Myocyte (in vitro differentiated cells): ENCODE results near the gene CPNE1. TPM values are rescaled to one million over a fixed set of nuclear protein-coding genes. Genes with fewer than 3 reads are reported as not detected.
"Not testable (repeated sequence)": the region's sequence is repeated elsewhere in the genome, so short reads cannot be mapped to it uniquely, and the experiment has no call there.

Experiments
- DNase-seq: peaks from one replicate; pipeline ENCODE4 v3.0.0-alpha.2; 2012; ENCODE audit warnings: low read depth
- polyA plus RNA-seq: library from polyadenylated mRNA; unstranded; fragments of >200 nt; gene quantifications from one replicate; pipeline ENCODE4 v1.2.1, GENCODE V29; 2012; ENCODE audit warnings: missing spikeins
- total RNA-seq: library from RNA; depleted of rRNA; stranded (reverse); fragments of >200 nt; gene quantifications from 2 replicates; pipeline ENCODE4 v1.2.3, GENCODE V29; 2014

Gene CPNE1
- total RNA-seq, result 109 and 117 TPM in 2 replicates
- polyA plus RNA-seq, result 189 TPM

DNA sequence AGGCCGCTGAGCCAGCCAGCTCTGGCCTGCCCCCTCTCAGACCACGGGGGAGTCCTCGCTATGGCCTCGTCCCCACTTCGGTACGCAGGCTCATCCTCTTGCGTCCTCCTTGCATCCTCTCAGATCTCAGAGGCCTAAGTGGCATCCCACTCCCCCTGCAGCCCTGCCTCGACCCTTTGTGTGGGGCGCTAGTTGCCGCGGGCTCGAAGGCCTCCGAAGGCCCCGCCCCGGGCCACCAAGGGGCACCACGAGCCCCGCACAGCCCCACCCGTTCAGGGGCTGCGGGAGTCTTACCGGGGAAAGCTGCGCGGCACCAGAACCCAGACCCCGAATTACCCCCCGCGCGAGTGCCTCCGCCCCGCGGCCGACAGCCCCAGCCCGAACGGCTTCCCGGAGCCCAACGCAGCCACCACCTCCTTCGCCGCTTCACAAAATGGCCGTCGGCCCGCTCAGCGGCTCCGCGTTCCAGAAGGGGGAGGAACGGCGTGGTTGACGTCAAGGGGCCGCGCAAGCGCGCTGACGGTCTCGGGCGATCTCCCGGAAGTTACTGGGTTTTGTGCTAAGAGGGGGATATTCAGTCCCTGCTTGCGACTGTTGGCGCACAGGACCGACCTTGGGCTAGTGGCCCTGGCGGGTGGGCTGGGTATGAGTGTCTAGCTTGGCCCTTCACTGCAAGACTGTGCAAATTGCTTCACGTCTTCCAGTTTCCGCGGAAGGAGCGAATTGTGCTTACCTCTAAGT, at the start of gene CPNE1, which contains the start of gene RBM12:
Gene CPNE1 (minus strand): TSS at position 435 of the 741 bp plus-strand sequence. CDS start 31,977 bp downstream, outside the sequence.
Gene RBM12 (minus strand): TSS at position 435 of the 741 bp plus-strand sequence. CDS start 9,578 bp downstream, outside the sequence.
- DNase-seq, result peak; percentile 94

DNA sequence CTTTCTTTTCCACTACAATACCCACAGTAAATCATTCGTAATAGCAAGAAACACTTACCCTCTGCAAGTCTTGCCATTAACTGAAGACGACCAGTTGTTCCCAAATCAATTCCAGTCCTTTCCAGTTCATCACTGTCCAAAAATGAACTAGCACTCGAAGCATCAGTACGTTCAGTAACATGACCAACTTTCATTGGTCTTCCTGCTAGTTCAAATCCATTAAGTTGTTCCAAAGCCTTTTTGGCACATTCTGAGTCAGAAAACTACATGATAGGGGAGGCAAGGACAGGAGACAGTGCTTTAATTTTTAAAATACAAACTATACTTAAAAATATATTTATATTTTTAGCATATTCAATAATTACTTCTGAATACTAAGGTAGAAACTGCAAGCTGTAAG, 49.4 kb upstream of the CPNE1 start:
- peak; percentile 17 for DNase-seq

DNA sequence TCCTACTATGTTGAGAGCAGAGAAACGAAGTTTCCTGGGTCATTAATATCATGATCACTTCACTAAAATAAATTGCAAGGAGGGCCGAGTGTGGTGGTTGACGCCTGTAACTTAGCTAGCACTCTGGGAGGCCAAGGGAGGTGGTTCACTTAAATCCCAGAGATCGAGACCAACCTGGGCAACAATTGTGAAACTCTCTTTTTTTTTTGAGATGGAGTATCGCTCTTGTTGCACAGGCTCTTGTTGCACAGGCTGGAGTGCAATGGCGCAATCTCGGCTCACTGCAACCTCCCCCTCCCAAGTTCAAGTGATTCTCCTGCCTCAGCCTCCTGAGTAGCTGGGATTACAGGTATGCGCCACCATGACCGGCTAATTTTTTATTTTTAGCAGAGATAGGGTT, 48.4 kb upstream of the CPNE1 start:
- DNase-seq, result not testable (repeated sequence)

DNA sequence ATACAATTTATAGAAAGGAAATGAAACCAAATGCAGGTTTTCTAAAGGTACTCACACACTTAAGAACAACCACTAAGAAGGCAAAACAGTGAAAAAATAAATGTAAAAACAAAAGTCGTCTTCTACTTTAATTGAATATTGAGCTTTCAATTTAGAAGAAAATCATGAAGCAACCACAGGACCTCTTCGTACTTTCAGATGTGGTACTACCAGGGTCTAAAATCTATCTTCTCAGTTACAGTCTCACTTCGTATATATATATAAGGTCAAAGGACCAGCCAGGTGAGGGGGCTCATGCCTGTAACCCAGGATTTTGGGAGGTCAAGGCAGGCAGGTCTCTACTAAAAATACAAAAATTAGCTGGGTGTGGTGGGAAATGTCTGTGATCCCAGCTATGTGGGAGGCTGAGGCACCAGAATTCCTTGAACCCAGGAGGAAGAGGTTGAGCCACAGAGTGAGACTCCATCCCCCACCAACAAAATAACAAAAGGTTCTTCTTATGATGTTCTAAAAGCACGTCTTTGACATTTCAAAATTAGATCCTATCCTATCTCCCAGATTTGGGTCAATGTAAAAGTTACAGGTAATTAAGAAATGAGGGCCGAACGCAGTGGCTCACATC, 47.0 kb upstream of the CPNE1 start:
- DNase-seq, result no peak

DNA sequence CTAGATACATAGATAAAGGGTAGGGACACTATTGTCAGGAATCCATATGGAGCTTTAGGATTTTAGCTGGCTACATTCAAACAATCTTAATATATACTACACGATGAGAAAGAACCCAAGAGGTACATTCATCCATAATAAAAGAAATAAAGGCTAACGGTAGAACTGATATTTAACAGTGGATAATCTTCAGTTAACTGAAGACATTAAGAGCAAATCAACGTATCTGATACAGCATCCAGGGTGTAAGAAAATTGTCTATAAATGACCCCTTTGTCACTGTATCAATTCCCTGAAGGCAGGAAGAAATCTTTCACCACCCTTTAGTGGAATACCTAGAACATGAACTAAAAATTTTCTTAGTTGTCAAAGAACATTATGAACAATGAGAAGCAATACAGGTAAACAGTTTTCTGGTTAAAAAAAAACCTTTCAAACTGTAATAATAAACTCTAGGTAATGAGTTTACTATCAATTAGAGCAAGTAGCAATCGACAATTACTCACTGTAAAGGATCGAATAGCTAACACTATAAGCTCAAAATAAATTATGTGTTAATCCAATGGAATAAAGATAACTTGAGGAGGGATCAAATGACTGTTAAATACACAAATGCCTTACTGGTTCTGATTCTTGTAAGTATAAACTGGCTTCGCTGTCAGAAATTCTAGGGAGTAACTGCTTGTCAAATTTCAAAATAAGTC, 46.3 kb upstream of the CPNE1 start:
- no peak for DNase-seq

DNA sequence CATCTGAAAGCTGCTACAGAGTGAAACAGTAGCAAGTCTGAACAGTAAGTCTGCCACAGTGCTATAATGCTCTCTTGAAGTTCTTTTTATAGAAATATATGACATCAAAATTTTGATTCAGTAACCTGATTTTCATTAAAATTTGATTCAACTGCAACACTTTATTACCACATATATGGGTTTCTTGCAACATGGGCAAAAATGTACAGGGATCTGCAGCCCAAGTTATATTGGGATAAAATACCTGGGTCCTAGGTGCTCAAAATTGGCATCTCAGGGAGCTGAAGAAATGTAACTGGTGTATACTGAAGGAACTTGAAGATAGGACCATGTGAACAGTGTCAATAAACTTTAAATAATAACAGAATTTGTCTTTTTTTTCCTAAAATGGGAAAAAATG, 45.3 kb upstream of the CPNE1 start:
- DNase-seq, result no peak

DNA sequence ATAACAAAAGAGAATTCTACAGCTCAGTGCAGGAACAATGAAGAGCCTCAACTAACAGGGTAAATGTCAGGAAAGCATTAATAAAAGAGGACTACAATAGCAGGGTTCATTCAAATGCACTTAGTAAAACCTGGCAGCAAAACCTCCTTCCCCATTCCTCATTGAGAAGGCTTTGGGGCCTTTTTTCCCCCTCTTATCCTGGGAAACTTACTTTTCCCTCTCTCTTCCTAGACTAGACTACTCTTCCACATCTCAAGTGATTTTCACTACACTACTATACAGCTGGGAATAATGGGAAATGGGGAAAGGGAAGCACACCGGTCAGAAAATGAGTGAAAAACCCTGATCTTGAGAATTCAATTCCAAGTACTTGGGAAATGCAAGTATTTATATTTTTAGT, 44.6 kb upstream of the CPNE1 start:
- DNase-seq, result no peak

DNA sequence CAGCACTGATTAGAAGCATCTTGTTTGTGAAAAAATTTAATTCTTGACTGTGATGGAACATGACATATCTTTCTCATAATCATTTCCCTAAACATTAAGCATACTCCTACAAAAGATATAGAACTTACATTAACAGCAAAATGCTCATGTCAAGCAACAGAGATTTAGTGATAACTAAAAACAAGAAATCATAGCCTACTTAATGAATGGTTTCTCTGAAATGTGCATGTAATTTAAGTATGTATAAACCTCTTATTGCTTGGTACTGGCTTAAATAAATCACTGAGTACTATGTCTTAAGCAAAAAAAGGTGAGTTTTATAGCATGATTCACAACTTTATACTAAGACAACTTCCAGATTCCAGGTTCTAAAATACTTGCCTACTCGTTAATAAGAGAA, 43.8 kb upstream of the CPNE1 start:
- DNase-seq, result no peak

DNA sequence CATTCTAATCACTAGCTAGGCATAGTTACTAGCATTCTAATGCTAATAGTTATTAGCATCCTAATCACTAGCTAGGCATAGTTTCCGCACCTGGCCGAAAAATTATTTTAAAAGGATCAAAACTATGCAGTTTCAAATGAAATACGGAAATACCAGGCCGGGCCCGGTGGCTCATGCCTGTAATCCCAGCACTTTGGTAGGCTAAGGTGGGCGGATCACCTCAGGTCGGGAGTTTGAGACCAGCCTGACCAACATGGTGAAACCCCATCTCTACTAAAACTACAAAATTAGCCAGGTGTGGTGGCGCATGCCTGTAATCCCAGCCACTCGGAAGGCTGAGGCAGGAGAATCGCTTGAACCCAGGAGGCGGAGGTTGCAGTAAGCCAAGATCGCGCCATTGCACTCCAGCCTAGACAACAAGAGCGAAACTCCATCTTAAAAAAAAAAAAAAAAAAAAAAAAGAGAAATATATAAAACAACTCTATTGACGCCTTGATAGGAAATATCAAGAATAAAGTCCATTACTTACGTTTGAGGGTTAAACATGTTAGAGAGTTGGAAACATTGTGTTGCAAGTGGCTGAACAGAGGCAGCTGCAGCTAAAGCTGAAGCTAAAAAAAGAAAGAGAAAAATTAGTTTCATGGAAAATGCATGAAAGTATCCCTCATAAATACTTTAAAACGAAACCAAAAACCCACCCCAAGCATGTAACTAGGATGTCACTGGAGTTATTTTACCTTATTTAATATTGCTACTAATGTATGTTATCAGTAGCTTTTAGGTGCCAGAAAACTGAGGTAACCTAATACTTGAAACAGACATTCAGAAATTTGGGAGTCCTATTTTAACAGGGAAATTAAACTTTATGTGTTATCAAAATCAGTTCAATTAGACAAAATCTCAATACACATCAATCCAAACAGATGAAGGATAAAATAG, 42.2 kb upstream of the CPNE1 start:
- not testable (repeated sequence) for DNase-seq

DNA sequence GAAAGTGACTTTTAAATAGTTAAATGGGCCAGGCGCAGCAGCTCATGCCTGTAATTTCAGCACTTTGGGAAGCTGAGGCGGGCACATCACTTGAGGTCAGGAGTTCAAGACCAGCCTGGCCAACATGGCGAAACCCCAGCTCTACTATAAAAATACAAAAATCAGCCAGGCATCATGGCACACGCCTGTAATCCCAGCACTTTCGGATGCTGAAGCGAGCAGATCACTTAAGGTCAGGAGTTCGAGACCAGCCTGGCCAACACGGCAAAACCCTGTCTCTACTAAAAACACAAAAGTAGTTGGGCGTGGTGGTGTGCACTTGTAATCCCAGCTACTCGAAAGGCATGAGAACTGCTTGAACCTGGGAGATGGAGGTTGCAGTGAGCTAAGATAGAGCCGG, 41.2 kb upstream of the CPNE1 start:
- DNase-seq, result not testable (repeated sequence)

DNA sequence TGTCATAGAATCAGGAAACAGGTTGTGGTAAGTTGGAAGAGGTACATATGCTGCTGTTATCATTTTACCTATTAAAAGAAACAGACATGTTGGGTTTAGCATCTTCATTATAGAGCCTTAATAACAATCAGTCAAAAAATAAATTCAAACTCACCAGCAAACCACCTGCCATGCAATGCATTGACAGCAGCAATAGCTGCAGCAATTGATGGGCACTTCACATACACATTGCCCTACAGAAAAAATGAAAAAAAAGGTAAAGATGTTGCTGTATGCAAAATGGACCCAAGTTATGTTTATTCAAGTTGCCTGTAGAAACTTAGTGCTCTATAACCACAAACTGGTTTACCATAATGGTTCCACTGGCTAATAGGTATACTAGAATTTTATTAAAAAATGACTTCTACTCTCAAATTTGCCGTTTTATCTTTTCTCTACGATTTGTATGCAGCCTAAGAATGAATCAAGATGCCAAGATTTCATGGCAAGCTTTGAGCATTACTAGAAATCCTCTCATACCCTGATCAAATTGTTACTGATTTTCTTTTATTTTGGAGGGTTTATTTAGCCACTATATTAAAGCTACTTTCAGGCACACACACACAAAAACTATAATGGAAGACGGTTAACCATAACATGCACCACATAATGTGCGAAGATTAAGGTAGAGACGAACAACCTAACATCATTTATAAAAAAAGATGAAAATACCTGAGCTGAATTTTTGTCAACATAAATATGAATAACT, 40.0 kb upstream of the CPNE1 start:
- no peak for DNase-seq

DNA sequence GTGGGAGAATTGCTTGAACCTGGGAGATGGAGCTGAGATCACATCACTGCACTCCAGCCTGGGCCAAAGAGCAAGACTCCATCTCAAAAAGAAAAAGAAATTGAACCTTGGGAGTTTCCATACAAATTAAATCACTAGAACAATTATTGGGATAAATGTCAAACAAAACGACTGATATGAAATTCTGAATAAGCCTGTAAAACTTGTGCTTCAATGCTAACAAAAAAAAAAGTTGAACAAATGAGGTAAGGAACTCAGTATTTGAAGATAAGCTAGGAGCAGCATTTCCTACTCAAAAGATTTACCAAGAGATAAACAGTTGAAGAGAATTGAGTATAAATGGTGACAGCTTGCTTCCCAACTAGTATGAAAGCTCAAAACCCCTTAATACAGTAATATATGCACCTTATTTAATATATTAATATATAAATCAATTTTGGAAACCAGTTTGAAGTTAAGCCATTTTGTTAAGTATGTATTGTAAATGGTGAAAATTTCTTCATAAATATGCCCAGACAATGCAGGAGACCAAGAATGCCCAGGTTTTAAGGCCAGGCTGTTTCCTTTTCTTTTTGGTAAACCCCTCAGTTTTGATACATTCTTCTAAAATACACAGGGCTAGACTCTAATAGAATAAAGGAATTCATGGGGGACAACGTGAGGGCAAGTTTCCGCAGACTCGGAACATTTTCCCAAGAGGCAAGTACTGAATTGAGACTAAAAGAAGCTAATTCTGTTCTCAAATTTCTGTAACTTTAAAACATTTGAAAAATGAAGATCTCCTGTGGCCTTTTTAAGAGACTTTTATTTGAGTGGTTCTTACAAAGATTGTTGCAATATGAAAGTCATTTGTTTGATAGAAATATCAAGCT, 38.4 kb upstream of the CPNE1 start:
- DNase-seq, result no peak

DNA sequence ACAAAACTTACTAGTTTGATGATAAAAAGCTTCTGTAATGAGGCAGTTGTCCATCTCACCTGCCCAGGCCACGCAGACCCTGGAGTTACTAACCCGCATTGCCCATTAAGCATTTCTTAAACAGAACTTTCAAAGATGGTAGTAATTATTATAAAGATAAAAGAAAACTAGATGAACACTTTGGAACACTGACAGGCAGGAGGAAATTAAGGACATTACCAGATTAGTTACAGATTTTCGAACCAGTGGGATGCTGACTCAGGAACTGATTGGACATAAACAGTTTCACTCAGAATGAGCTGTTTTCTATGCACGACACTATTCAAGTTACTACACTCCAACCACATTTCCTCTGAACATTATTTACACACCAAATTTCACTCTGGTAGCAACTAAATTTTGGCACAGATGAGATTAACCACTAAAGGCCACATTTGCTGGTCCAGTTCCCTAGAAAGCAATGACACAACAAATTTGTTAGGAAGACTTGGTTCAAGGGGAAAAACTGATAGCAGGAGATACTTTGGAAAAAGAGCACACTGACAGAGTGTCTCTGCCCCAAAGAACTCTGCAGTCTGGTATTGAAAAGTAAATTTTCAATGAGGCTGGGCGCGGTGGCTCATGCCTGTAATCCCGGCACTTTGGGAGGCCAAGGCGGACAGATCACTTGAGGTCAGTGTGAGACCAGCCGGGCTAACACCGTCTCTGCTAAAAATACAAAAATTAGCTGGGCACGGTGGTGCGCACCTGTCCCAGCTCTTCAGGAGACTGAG, 37.5 kb upstream of the CPNE1 start:
- peak; percentile 37 for DNase-seq

DNA sequence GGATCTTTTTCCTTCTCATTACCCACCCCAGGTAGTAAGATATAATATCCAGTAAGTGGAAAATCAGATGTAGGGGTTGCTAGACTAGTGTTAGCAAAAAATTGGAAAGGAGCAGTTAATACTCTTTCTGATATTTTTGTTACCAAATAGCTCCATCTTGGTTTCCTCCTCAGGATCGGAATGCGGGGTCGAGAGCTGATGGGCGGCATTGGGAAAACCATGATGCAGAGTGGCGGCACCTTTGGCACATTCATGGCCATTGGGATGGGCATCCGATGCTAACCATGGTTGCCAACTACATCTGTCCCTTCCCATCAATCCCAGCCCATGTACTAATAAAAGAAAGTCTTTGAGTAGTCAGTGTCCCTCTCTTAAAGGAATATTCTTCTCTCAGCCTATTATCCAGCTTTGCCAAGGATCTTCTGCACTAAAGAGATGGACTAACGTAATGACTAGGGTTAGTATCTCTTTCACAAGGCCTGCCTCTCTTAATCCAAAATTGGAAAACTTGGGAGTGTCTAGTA, 36.0 kb upstream of the CPNE1 start:
- peak; percentile 45 for DNase-seq

DNA sequence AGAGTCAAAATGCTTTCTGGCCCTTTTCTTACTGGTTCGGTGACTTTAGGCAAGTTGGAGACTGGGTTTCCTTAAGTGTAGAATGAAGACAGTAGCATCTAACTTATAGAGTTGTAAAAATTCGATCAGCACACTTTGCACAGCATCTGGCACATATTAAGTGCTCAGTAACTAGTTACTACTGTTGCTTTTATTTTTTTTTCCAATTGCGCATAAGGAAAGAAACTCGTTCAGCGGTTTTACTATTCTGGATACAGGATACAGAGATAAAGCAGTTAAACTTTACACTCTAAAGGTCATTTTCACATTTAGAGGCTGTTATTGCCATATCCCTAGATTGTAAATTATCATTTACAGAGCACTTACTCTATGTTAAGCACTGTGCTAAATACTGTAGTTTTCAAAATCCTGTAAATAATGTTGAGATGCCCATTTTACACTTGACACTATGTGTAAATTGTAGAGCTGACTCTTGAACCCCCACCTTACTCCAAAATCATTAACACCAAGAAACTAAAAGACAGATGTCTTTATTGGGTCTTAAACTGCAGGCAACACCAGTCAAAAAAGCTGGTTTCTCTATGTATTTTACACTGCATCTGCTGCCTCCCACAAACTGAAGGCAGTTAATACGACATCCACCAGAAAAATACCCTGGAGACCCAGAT, 35.4 kb upstream of the CPNE1 start:
- no peak for DNase-seq

DNA sequence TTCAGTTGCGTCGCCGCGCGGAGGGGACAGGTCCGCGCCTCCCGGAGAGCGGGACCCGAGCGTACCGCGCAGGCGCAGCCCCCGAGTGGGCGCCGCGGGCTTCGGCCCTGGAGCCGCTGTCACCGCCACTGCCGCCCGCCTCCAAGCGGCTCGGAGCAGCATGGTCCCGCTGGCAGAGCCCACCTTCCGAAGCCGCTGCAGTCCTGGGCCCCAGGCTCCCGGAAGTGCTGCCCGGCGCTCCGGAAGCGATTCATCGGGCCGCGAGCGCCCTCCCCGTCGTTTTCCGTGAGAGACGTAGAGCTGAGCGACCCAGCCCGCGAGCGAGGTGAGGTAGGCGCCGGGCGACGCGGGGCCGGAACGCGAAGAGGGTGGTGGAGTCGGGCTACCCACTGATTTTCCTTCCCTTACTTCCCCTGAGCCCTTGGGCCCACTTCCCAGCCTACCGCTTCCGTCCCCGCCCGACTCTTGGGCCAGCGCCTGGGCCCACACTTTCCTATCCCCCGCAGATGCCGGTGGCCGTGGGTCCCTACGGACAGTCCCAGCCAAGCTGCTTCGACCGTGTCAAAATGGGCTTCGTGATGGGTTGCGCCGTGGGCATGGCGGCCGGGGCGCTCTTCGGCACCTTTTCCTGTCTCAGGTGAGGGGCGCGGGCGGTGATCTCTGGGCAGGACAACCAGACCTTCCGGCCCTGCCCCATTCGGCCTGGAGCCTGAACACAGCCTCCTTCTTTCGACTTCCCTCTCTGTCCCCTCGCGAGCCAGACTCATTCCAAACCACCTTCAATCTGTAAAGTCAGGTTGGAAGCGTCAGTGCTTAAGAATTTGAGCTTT, 34.6 kb upstream of the CPNE1 start, which contains the start of the genes NFS1 and ROMO1:
Gene NFS1 (minus strand): TSS at position 226 of the 830 bp plus-strand sequence. CDS start 64 bp downstream, at position 162.
Gene ROMO1 (plus strand): TSS at position 279 of the 830 bp plus-strand sequence. CDS start 228 bp downstream, at position 507.
- peak; percentile 89 for DNase-seq
